HEK293T (cell line): ENCODE results near the gene TTLL11.

ENCODE experiments used
- CTCF ChIA-PET: fragments of 350-600 bp; formaldehyde crosslinking; extraction: SDS; loops from one replicate; lab custom pipeline; 2021; ENCODE audit warnings: antibody characterized with exemption, inconsistent platforms; lab: Yijun Ruan, JAX
- POLR2A ChIA-PET: fragments of 350-600 bp; formaldehyde crosslinking; extraction: SDS; loops from one replicate; lab custom pipeline; 2020; ENCODE audit warnings: antibody characterized with exemption, inconsistent platforms; lab: Yijun Ruan, JAX
- DNase-seq: peaks from one replicate; pipeline ENCODE4 v3.0.0; 2012; ENCODE audit warnings: mixed read lengths; ENCODE audit errors: extremely low spot score
- ARNT ChIP-seq: fragments of 450-650 bp; IDR thresholded peaks from 2 replicates; pipeline ENCODE4 v1.6.1; 2017; ENCODE audit warnings: mild to moderate bottlenecking
- BHLHE40 ChIP-seq: fragments of 450-650 bp; IDR thresholded peaks from 2 replicates; pipeline ENCODE4 v1.6.1; 2016; ENCODE audit warnings: mild to moderate bottlenecking, moderate library complexity, borderline replicate concordance
- CTBP1 ChIP-seq: fragments of 450-650 bp; IDR thresholded peaks from 2 replicates; pipeline ENCODE4 v1.6.1; 2016; ENCODE audit warnings: borderline replicate concordance
- ELF4 ChIP-seq: fragments of 450-650 bp; IDR thresholded peaks from 2 replicates; pipeline ENCODE4 v1.6.1; 2017; ENCODE audit warnings: antibody characterized with exemption
- FOXA1 ChIP-seq: fragments of 450-650 bp; IDR thresholded peaks from 2 replicates; pipeline ENCODE4 v1.6.1; 2016; ENCODE audit warnings: mild to moderate bottlenecking
- FOXK2 ChIP-seq: fragments of 450-650 bp; IDR thresholded peaks from 2 replicates; pipeline ENCODE4 v1.6.1; 2016; ENCODE audit warnings: mild to moderate bottlenecking
- FOXM1 ChIP-seq: fragments of 450-650 bp; IDR thresholded peaks from 2 replicates; pipeline ENCODE4 v1.6.1; 2017; ENCODE audit warnings: mild to moderate bottlenecking, borderline replicate concordance
- HDGF ChIP-seq: fragments of 450-650 bp; IDR thresholded peaks from 2 replicates; pipeline ENCODE4 v1.6.1; 2017; ENCODE audit warnings: antibody characterized with exemption, borderline replicate concordance
- L3MBTL2 ChIP-seq: fragments of 450-650 bp; conservative IDR thresholded peaks from 2 replicates; pipeline ENCODE4 v1.6.1; 2016; ENCODE audit warnings: mild to moderate bottlenecking
- LEF1 ChIP-seq: fragments of 450-650 bp; IDR thresholded peaks from 2 replicates; pipeline ENCODE4 v1.6.1; 2017; ENCODE audit warnings: mild to moderate bottlenecking, borderline replicate concordance
- NFRKB ChIP-seq: fragments of 450-650 bp; IDR thresholded peaks from 2 replicates; pipeline ENCODE4 v1.6.1; 2016; ENCODE audit warnings: mild to moderate bottlenecking, moderate library complexity
- PKNOX1 ChIP-seq: fragments of 450-650 bp; IDR thresholded peaks from 2 replicates; pipeline ENCODE4 v1.6.1; 2016
- SP1 ChIP-seq: fragments of 450-650 bp; IDR thresholded peaks from 2 replicates; pipeline ENCODE4 v1.6.1; 2017
- SUZ12 ChIP-seq: fragments of 450-650 bp; IDR thresholded peaks from 2 replicates; pipeline ENCODE4 v1.6.1; 2016; ENCODE audit warnings: mild to moderate bottlenecking
- TARDBP ChIP-seq: fragments of 450-650 bp; IDR thresholded peaks from 2 replicates; pipeline ENCODE4 v1.6.1; 2016
- ZNF384 ChIP-seq: fragments of 450-650 bp; IDR thresholded peaks from 2 replicates; pipeline ENCODE4 v1.6.1; 2016

TTLL11 gene

GRCh38 chr9:121866927-121867326 lies 226.2 kb downstream of the TTLL11 start:
- ChIA-PET CTCF (no interaction called here), POLR2A (no interaction called here)
- TF ChIP-seq SUZ12 (no peak), FOXK2 (no peak), L3MBTL2 (no peak), SP1 (no peak), HDGF (no peak), ARNT (no peak)
- DNase-seq, result no peak

- no peak for DNase-seq
- POLR2A ChIA-PET, result no interaction called here
- TF ChIP-seq ZNF384 (no peak), ARNT (no peak), SP1 (no peak), ELF4 (no peak), TARDBP (no peak), LEF1 (no peak), SUZ12 (no peak), PKNOX1 (no peak), HDGF (no peak), CTBP1 (no peak), FOXM1 (no peak), FOXK2 (no peak), FOXA1 (no peak), BHLHE40 (no peak), NFRKB (no peak), L3MBTL2 (no peak)
- CTCF ChIA-PET, result interaction anchor here (0.6 to 0.7 kb wide), 2 partner anchors 18 to 1111 kb away, joined by 3 to 4 read pairs; no protein-coding TSS in a partner anchor
These were observed 227.2 kb downstream of the TTLL11 start for GRCh38 chr9:121865884-121866283.

- TF ChIP-seq BHLHE40 (no peak), ZNF384 (no peak), NFRKB (no peak), FOXM1 (no peak), HDGF (no peak), SUZ12 (no peak), ELF4 (no peak), FOXK2 (no peak), SP1 (no peak), FOXA1 (no peak), PKNOX1 (no peak), ARNT (no peak), TARDBP (no peak), L3MBTL2 (no peak), CTBP1 (no peak), LEF1 (no peak)
- ChIA-PET POLR2A (no interaction called here), CTCF (no interaction called here)
- no peak for DNase-seq
These were observed 228.0 kb downstream of the TTLL11 start for GRCh38 chr9:121865060-121865459.

- ChIA-PET CTCF (no interaction called here), POLR2A (no interaction called here)
- no peak for TF ChIP-seq NFRKB
- no peak for TF ChIP-seq FOXM1
- no peak for TF ChIP-seq SUZ12
- TF ChIP-seq FOXK2, result no peak
- no peak for TF ChIP-seq LEF1
- TF ChIP-seq L3MBTL2, result no peak
- TF ChIP-seq ELF4, result no peak
- no peak for TF ChIP-seq FOXA1
- TF ChIP-seq SP1, result no peak
- TF ChIP-seq HDGF, result no peak
- TF ChIP-seq ARNT, result no peak
- no peak for TF ChIP-seq ZNF384
- TF ChIP-seq PKNOX1, result no peak
- no peak for TF ChIP-seq TARDBP
- no peak for TF ChIP-seq BHLHE40
- TF ChIP-seq CTBP1, result no peak
- DNase-seq, result no peak
These were observed 229.2 kb downstream of the TTLL11 start for GRCh38 chr9:121863955-121864354.

GRCh38 chr9:121862371-121863332 lies 230.5 kb downstream of the TTLL11 start:
- CTCF ChIA-PET, result interaction anchor here (1.3 kb wide), 1 partner anchor 24 kb away, joined by 5 read pairs; no protein-coding TSS in a partner anchor
- POLR2A ChIA-PET, result no interaction called here
- TF ChIP-seq PKNOX1 (no peak), CTBP1 (no peak), FOXA1 (no peak), SUZ12 (no peak), HDGF (no peak), NFRKB (no peak), FOXM1 (no peak), ARNT (no peak), L3MBTL2 (no peak), SP1 (no peak), ZNF384 (no peak)
- no peak for DNase-seq
